Measurements from ENCODE around the gene CPPED1. TPM values are rescaled to one million over a fixed set of nuclear protein-coding genes. Genes with fewer than 3 reads are reported as not detected.

Gene CPPED1
- total RNA-seq, 1 donor from 2014 or later = 6.3 TPM

- Histone ChIP-seq H3K9ac (ENCODE audit: low read depth in 1 of 3, low read length in 3 of 3) (no peak overlapping the region), H3K27me3 (ENCODE audit: control insufficient read depth in 3 of 3, insufficient read depth in 3 of 3, low read length in 3 of 3) (no peaks in the 10 kb centered on the region), H3K4me3 (ENCODE audit: low read length in 3 of 3) (no peak overlapping the region), H3K27ac (ENCODE audit: low read depth, low read length) (no peak overlapping the region), H3K4me1 (ENCODE audit: control insufficient read depth in 3 of 3, insufficient read depth in 3 of 3, low read length in 3 of 3) (no peaks in the 10 kb centered on the region), H3K36me3 (ENCODE audit: control insufficient read depth in 3 of 3, insufficient read depth in 3 of 3, low read length in 3 of 3) (no peaks in the 10 kb centered on the region), H3K9me3 (ENCODE audit: control insufficient read depth in 3 of 3, low read length in 3 of 3) (peaks cover 0 to 3% (median 2%) of the 10 kb centered on the region in 3 donors)
Observed at GRCh38 chr16:12679660-12680272, 123.9 kb downstream of the CPPED1 start.

- Histone ChIP-seq H3K4me1 (ENCODE audit: control insufficient read depth in 3 of 3, insufficient read depth in 3 of 3, low read length in 3 of 3) (no peaks in the 10 kb centered on the region), H3K36me3 (ENCODE audit: control insufficient read depth in 3 of 3, insufficient read depth in 3 of 3, low read length in 3 of 3) (no peaks in the 10 kb centered on the region), H3K4me3 (ENCODE audit: low read length in 3 of 3) (no peak overlapping the region), H3K9ac (ENCODE audit: low read depth in 1 of 3, low read length in 3 of 3) (no peak overlapping the region), H3K9me3 (ENCODE audit: control insufficient read depth in 3 of 3, low read length in 3 of 3) (peaks cover 0 to 3% (median 2%) of the 10 kb centered on the region in 3 donors), H3K27ac (ENCODE audit: low read depth, low read length) (no peak overlapping the region), H3K27me3 (ENCODE audit: control insufficient read depth in 3 of 3, insufficient read depth in 3 of 3, low read length in 3 of 3) (no peaks in the 10 kb centered on the region)
Observed at GRCh38 chr16:12678983-12679382, 124.7 kb downstream of the CPPED1 start.

GRCh38 chr16:12677502-12677901 is 126.2 kb downstream of the CPPED1 start:
- Histone ChIP-seq H3K9me3 (ENCODE audit: control insufficient read depth in 3 of 3, low read length in 3 of 3) (peaks cover 0 to 3% (median 2%) of the 10 kb centered on the region in 3 donors), H3K4me1 (ENCODE audit: control insufficient read depth in 3 of 3, insufficient read depth in 3 of 3, low read length in 3 of 3) (no peaks in the 10 kb centered on the region), H3K36me3 (ENCODE audit: control insufficient read depth in 3 of 3, insufficient read depth in 3 of 3, low read length in 3 of 3) (no peaks in the 10 kb centered on the region), H3K4me3 (ENCODE audit: low read length in 3 of 3) (no peak overlapping the region), H3K9ac (ENCODE audit: low read depth in 1 of 3, low read length in 3 of 3) (no peak overlapping the region), H3K27me3 (ENCODE audit: control insufficient read depth in 3 of 3, insufficient read depth in 3 of 3, low read length in 3 of 3) (no peaks in the 10 kb centered on the region), H3K27ac (ENCODE audit: low read depth, low read length) (no peak overlapping the region)

- Histone ChIP-seq H3K4me1 (ENCODE audit: control insufficient read depth in 3 of 3, insufficient read depth in 3 of 3, low read length in 3 of 3) (no peaks in the 10 kb centered on the region), H3K36me3 (ENCODE audit: control insufficient read depth in 3 of 3, insufficient read depth in 3 of 3, low read length in 3 of 3) (no peaks in the 10 kb centered on the region), H3K9me3 (ENCODE audit: control insufficient read depth in 3 of 3, low read length in 3 of 3) (peaks cover 0 to 3% (median 2%) of the 10 kb centered on the region in 3 donors), H3K9ac (ENCODE audit: low read depth in 1 of 3, low read length in 3 of 3) (no peak overlapping the region), H3K27ac (ENCODE audit: low read depth, low read length) (no peak overlapping the region), H3K27me3 (ENCODE audit: control insufficient read depth in 3 of 3, insufficient read depth in 3 of 3, low read length in 3 of 3) (no peaks in the 10 kb centered on the region), H3K4me3 (ENCODE audit: low read length in 3 of 3) (no peak overlapping the region)
Observed at GRCh38 chr16:12675852-12676251, 127.8 kb downstream of the CPPED1 start.

GRCh38 chr16:12675046-12675445 is 128.6 kb downstream of the CPPED1 start:
- no peak overlapping the region for H3K27ac ChIP-seq (ENCODE audit: low read depth, low read length)
- H3K4me3 ChIP-seq (ENCODE audit: low read length in 3 of 3) = no peak overlapping the region
- H3K4me1 ChIP-seq (ENCODE audit: control insufficient read depth in 3 of 3, insufficient read depth in 3 of 3, low read length in 3 of 3) = no peaks in the 10 kb centered on the region
- H3K9me3 ChIP-seq (ENCODE audit: control insufficient read depth in 3 of 3, low read length in 3 of 3) = peaks cover 0 to 3% (median 2%) of the 10 kb centered on the region in 3 donors
- H3K9ac ChIP-seq (ENCODE audit: low read depth in 1 of 3, low read length in 3 of 3) = no peak overlapping the region
- H3K36me3 ChIP-seq (ENCODE audit: control insufficient read depth in 3 of 3, insufficient read depth in 3 of 3, low read length in 3 of 3) = no peaks in the 10 kb centered on the region
- H3K27me3 ChIP-seq (ENCODE audit: control insufficient read depth in 3 of 3, insufficient read depth in 3 of 3, low read length in 3 of 3) = no peaks in the 10 kb centered on the region

- H3K36me3 ChIP-seq (ENCODE audit: control insufficient read depth in 3 of 3, insufficient read depth in 3 of 3, low read length in 3 of 3) = no peaks in the 10 kb centered on the region
Observed at GRCh38 chr16:12674524-12674923, 129.2 kb downstream of the CPPED1 start.

GRCh38 chr16:12674071-12674470 is 129.6 kb downstream of the CPPED1 start:
- Histone ChIP-seq H3K9ac (ENCODE audit: low read depth in 1 of 3, low read length in 3 of 3) (no peak overlapping the region), H3K36me3 (ENCODE audit: control insufficient read depth in 3 of 3, insufficient read depth in 3 of 3, low read length in 3 of 3) (no peaks in the 10 kb centered on the region), H3K27me3 (ENCODE audit: control insufficient read depth in 3 of 3, insufficient read depth in 3 of 3, low read length in 3 of 3) (no peaks in the 10 kb centered on the region), H3K4me3 (ENCODE audit: low read length in 3 of 3) (no peak overlapping the region), H3K27ac (ENCODE audit: low read depth, low read length) (no peak overlapping the region), H3K4me1 (ENCODE audit: control insufficient read depth in 3 of 3, insufficient read depth in 3 of 3, low read length in 3 of 3) (no peaks in the 10 kb centered on the region), H3K9me3 (ENCODE audit: control insufficient read depth in 3 of 3, low read length in 3 of 3) (peaks cover 0 to 2% (median 0%) of the 10 kb centered on the region in 3 donors)

More at GRCh38 chr16:12674524-12674923, 129.2 kb downstream of the CPPED1 start:
- H3K4me3 ChIP-seq (ENCODE audit: low read length in 3 of 3) = no peak overlapping the region
- H3K27ac ChIP-seq (ENCODE audit: low read depth, low read length) = no peak overlapping the region
- no peak overlapping the region for H3K9ac ChIP-seq (ENCODE audit: low read depth in 1 of 3, low read length in 3 of 3)
- H3K9me3 ChIP-seq (ENCODE audit: control insufficient read depth in 3 of 3, low read length in 3 of 3) = peaks cover 0 to 2% (median 0%) of the 10 kb centered on the region in 3 donors
- no peaks in the 10 kb centered on the region for H3K27me3 ChIP-seq (ENCODE audit: control insufficient read depth in 3 of 3, insufficient read depth in 3 of 3, low read length in 3 of 3)
- H3K4me1 ChIP-seq (ENCODE audit: control insufficient read depth in 3 of 3, insufficient read depth in 3 of 3, low read length in 3 of 3) = no peaks in the 10 kb centered on the region

- no peak overlapping the region for H3K27ac ChIP-seq (ENCODE audit: low read depth, low read length)
- no peaks in the 10 kb centered on the region for H3K36me3 ChIP-seq (ENCODE audit: control insufficient read depth in 3 of 3, insufficient read depth in 3 of 3, low read length in 3 of 3)
- H3K9ac ChIP-seq (ENCODE audit: low read depth in 1 of 3, low read length in 3 of 3) = peak overlapping the region in 1 of 3 donors; percentile 59
- no peaks in the 10 kb centered on the region for H3K27me3 ChIP-seq (ENCODE audit: control insufficient read depth in 3 of 3, insufficient read depth in 3 of 3, low read length in 3 of 3)
- peaks cover 0 to 2% (median under 1%) of the 10 kb centered on the region in 3 donors for H3K9me3 ChIP-seq (ENCODE audit: control insufficient read depth in 3 of 3, low read length in 3 of 3)
- peak overlapping the region in 1 of 3 donors; percentile 48 for H3K4me3 ChIP-seq (ENCODE audit: low read length in 3 of 3)
- H3K4me1 ChIP-seq (ENCODE audit: control insufficient read depth in 3 of 3, insufficient read depth in 3 of 3, low read length in 3 of 3) = no peaks in the 10 kb centered on the region
Observed at GRCh38 chr16:12673466-12673865, 130.2 kb downstream of the CPPED1 start.

- H3K27ac ChIP-seq (ENCODE audit: low read depth, low read length) = no peak overlapping the region
- no peaks in the 10 kb centered on the region for H3K27me3 ChIP-seq (ENCODE audit: control insufficient read depth in 3 of 3, insufficient read depth in 3 of 3, low read length in 3 of 3)
- H3K9me3 ChIP-seq (ENCODE audit: control insufficient read depth in 3 of 3, low read length in 3 of 3) = peaks cover 0 to 4% (median 0%) of the 10 kb centered on the region in 3 donors
- H3K36me3 ChIP-seq (ENCODE audit: control insufficient read depth in 3 of 3, insufficient read depth in 3 of 3, low read length in 3 of 3) = no peaks in the 10 kb centered on the region
- H3K9ac ChIP-seq (ENCODE audit: low read depth in 1 of 3, low read length in 3 of 3) = peak overlapping the region in 1 of 3 donors; percentile 59
- H3K4me3 ChIP-seq (ENCODE audit: low read length in 3 of 3) = peak overlapping the region in 1 of 3 donors; percentile 48
- H3K4me1 ChIP-seq (ENCODE audit: control insufficient read depth in 3 of 3, insufficient read depth in 3 of 3, low read length in 3 of 3) = no peaks in the 10 kb centered on the region
Observed at GRCh38 chr16:12672986-12673385, 130.7 kb downstream of the CPPED1 start.

GRCh38 chr16:12669908-12670307 is 133.8 kb downstream of the CPPED1 start:
- no peaks in the 10 kb centered on the region for H3K27me3 ChIP-seq (ENCODE audit: control insufficient read depth in 3 of 3, insufficient read depth in 3 of 3, low read length in 3 of 3)
- no peaks in the 10 kb centered on the region for H3K36me3 ChIP-seq (ENCODE audit: control insufficient read depth in 3 of 3, insufficient read depth in 3 of 3, low read length in 3 of 3)
- H3K4me3 ChIP-seq (ENCODE audit: low read length in 3 of 3) = no peak overlapping the region
- no peak overlapping the region for H3K27ac ChIP-seq (ENCODE audit: low read depth, low read length)
- H3K9ac ChIP-seq (ENCODE audit: low read depth in 1 of 3, low read length in 3 of 3) = no peak overlapping the region
- H3K4me1 ChIP-seq (ENCODE audit: control insufficient read depth in 3 of 3, insufficient read depth in 3 of 3, low read length in 3 of 3) = no peaks in the 10 kb centered on the region
- H3K9me3 ChIP-seq (ENCODE audit: control insufficient read depth in 3 of 3, low read length in 3 of 3) = peaks cover 0 to 9% (median 0%) of the 10 kb centered on the region in 3 donors
